ENCODE results near the gene CDH22.

The CDH22 gene

DNA sequence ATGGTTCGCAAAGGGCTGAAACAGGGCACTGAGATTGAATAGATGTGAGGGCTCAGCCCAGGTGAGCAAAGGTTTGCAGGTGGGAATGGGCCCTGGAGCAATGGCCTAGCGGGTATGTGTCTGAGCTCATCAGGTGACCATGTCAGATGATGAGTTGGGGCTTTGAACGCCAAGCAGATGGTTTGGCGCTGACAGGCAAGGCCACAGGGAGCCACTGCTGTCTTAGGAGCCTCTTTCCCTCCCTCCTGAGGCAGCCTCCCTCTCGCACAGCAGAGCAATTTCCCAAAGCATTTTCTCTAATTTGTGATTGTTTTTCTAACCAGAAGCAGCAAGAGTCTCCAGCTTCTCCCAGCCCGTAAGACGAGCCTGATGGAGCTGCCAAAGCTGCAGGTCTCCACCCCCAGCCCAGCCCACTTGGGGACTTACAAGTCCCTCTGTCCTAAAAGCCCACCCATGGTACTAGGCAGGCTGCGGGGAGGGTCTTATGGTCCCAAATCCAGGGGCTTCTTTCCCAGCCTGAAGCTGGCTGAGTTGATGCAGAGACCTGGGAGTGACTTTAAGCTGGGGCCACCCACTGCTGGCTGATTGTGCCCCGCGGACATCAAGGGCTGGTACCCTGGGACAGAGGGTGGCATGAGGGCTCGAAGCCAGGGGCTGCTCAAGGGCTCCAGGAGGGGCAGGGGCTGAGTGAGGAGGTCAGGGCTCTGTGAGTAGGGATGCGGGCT, 11.6 kb downstream of the CDH22 start:
- DNase-seq, result no peak

DNA sequence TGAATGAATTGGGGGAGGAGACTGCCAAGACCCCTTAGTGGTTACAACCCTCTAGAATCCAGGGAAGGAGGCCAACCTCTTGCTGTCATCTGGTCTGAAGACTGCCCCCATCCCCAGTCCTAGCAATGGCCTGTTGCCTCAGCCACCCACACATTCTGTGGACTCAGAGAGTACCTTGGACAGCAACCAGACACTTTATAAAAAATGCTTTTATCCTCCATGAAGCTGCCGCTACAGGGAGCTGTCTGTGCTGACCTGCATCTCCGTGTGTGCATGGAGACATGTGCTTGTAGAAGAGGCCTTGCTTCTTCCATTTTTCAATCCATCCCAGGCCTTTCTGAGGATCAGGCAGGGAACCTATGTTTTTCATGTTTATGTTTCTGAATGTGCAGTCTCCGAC, 15.2 kb downstream of the CDH22 start:
- DNase-seq, result peak; percentile 12

DNA sequence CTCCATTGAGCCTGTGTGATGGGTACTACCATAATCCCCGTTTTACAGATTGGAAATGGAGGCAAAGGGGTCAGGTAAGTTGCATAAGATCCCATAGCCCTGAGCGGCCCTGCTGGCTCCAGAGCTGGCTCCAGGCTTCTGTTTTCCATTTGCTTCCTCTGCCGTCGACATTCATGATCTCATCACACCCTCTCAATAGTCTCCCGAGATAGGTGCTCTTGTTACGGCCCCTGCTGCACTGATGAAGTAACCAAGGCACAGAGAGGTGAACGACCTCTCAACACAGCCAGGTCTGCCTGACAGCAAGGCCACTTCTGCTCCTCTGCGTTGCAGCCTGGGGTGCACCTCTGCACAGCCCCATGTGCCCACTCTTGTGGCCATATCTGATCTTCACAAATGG, 16.9 kb downstream of the CDH22 start:
- DNase-seq, result no peak

DNA sequence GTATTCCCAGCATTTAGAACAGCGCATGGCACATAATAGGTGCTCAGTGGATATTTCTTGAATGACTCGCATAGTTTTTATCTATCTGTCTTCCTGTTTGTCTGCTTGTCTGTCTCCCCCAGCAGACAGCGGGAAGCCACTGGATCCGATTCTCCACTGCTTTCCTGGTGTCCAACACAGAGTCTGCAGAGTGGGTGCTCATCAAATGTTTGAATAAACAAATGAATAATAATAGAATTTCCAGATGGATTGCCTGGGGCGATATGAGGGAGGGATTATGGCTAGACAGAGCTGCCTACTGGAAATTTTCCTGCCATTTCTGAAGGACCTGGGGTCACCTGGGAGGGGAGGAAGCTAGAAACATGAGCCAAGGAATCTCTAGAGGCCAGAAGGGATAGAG, 18.9 kb downstream of the CDH22 start:
- no peak for DNase-seq

DNA sequence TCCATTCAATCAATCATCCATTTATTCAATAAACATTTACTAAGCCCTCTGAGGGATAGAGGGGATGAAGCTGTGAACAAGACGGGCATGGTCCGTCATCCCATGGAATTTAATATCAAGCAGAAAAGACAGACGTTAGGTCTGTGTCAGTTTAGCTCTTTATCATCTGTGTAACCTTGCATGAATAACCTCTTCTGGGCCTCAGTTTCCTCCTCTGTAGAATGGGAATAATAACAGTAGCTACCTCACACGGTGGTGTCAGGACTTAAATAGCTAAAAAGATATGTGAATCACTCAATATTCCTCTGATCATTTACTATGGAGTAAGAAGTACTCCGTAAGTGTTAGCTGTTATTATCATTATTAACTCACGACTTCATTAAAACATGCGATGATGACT, 21.3 kb downstream of the CDH22 start:
- DNase-seq, result no peak

DNA sequence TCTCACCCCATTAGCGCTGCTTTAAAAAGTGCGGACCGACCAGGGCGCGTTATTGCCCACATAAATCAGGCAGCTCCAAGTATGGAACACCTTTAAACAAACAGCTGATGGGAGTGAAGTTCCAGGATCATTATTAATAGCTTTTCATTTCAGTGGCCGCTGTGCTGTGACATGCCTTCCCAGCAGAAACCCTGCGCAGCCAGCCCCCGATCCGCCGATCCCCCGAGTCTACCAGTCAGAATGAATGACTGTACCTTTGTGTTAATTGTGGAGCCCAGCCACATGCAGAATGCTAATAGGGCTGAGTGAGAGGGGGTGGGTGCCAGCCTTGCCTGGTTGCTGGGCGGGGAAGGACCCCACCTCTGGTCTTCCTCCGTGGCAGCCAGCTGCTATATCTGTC, 21.9 kb downstream of the CDH22 start:
- DNase-seq, result no peak

DNA sequence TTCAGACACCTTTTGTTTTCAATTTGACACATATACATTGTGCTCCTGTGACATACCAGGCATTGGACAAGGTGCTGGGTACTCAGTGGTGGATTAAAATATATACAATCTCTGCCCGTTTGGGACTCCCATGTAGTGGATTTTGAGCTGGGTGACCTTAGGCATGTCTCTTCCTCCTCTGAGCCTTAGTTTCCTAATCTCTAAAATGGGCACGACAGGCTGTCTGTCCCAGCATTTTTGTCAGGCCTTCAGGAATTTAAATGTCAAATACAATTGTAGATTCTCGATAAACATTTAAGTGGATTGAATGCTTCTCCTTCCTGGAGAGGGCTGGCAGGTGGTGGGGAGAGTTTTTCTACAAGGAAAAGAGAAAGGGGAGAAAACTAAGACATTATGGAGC, 22.6 kb downstream of the CDH22 start:
- DNase-seq, result no peak

DNA sequence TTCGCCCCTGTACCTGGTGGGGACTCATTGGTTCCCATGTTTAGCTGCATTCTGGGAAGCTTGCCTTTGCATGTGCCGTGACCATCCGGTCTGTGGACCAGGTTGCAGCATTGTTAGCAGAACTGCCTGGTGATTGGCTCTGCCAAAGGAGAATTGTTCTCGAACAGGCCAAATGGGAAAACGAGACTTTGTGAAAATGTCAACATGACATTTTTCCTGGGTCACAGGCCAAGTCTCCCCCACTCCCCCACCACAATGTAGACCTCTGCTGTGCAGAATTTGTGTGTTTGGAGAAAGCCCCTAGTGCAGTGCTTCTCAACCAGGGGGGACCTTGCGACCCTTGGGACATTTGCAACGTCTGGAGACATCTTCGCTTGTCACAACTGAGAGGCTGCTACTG, 23.2 kb downstream of the CDH22 start:
- DNase-seq, result no peak

DNA sequence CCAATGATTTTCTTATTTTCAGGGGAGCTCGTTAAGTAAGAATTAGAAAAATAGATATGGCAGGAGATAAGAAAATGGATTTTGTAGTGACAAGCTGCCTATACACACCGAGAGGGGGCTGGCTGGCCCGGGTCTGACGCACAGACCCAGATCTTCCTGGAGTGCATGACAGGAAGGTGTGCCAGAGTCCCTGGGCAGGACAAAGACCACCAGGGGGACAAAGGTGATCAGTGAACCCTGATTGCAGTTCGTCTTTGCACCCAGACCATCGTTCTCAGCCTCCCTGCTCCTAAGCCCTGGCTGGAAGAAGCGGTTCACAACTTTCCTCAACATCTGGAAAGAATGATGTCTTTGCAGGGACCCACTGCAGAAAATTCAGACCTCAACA, 24.3 kb downstream of the CDH22 start:
- DNase-seq, result no peak

DNA sequence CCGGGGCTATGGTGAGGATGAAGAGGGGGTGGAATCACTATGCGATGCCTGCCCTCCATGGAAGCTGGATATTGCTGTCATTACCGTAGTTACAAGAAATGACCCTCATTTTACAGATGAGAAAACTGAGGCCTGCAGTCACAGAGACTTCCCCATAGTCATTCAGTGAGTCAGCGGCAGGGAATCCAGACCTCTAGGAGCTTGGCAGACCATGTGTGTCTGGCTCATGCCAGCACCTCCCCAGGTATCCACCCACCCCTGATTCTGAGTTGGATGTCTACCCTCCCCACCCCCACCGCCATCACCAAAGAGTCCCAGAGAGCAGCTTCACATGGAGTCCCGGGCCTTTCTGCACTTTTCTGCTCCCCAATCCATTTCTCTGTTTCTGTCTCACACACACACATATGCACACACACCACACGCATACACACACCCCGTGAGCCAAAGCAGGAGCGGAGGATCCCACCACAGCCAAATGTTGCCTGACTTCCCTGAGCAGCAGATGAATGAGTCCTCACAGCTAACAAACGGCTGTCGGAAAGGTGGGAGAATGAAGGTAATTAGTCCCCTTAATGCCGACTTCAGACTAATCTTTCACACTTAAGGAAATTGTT, 24.8 kb downstream of the CDH22 start:
- DNase-seq, result no peak

DNA sequence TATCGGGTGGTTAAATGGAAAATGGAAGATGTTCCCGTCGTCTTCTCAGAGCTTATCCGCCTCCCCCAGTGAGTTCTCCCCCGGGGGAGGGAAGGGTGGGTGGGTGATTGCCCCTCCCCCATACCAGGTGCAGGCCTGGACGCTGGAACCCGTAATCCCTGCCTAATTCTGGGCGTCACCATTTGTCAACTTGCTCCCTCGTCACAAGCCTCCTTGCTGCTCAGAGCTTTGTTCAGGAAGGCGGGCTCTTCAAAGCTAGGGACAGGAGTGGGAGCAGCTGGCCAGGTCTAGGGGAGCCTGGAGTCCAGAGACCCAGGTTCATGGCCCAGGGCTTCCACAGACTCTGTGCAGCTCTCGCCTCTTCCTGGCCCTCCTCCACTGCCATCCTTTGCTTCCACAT, 25.6 kb downstream of the CDH22 start:
- DNase-seq, result no peak

DNA sequence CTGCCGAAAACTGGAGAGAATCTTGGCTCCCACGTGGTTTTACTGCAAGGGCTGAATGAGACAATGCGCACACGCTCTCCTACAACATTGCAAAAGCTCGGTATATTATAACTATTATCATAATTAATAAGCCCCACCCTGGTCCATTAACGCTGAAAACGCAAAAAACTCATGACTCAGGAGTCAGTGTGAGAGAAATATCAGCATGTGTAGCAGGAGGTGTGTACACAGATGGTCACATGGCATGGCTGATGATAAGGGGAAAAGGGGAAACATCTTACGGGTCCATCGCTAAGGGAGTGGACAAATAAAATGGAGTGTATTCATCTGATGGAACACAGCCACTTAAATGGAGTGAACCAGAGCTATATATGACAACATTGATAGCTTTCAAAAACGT, 29.2 kb downstream of the CDH22 start:
- DNase-seq, result no peak

DNA sequence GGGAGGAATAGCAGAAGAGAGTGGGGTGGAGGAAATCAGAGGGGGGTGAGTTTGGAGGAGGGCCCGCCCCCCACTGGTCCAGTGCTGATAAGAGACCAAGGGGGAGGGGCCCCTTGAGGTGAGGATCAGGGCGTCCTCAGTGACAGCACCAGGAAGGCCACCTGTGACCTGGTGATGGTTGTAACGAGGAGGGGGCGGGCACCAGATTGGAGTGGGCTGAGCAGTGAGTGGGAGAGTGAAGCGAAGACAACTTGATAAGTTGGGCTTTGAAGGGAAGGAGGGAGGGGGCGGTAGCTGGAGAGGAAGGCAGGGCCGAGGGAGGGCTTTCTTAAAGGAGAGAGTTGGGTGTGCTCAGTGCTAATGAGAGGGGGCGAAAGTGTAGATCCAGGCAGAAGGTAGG, 30.7 kb downstream of the CDH22 start:
- no peak for DNase-seq

DNA sequence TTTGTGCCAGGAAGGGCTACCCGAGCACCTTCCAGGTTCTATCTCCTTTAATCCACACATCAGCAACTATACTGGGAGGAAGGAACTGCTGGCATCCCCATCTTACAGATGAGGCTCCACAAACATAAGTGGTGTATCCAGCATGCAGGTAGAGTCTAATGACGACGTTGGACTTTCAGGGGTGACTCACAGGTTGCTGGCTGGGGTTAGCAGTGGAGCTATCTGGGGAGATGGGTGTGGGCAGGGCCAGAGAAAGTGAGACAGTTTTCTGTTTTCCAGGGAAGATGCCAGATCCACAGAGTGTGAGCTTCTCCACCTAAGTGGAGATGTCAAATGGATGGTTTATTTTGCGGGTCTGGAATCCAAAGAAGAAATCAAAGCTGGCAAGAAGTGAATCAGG, 31.8 kb downstream of the CDH22 start:
- DNase-seq, result no peak

DNA sequence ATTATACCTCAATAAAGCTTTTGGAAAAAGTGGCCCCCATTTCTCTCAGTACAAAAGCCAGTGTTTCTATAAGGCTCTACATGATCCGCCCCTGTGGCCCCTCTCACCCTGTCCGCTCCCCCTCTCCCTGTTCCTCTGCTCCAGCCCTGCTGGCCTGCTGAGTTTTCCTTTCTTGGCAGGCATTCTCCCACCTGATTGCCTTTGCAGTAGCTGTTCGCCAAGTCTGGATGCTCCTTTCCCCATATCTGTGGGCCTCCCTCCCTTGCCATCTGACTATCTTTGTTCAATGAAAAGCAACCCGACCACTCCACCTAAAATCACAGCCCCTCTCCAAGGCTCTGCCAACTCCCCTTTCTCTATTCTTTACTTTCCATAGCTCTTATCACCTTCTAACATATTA, 33.2 kb downstream of the CDH22 start:
- no peak for DNase-seq

DNA sequence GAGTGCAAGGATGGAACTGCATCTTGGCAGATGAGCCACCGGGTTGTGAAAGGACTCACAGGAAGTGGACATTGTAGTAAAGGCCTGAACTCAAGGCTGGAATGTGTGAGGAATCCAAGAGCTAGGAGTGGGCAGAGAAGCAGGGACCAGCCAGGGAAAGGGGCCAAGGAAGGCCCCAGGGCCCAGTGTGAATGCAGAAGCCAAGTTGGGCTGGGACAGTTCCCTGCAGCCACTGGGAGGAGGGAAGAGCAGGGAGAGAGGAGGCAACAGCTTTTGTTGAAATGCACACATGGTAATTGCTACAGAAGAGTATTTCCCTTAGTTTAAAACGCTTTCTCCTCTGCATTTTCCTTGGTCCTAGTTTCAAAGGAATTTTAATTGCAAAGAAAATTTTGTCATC, 34.6 kb downstream of the CDH22 start:
- DNase-seq, result no peak

DNA sequence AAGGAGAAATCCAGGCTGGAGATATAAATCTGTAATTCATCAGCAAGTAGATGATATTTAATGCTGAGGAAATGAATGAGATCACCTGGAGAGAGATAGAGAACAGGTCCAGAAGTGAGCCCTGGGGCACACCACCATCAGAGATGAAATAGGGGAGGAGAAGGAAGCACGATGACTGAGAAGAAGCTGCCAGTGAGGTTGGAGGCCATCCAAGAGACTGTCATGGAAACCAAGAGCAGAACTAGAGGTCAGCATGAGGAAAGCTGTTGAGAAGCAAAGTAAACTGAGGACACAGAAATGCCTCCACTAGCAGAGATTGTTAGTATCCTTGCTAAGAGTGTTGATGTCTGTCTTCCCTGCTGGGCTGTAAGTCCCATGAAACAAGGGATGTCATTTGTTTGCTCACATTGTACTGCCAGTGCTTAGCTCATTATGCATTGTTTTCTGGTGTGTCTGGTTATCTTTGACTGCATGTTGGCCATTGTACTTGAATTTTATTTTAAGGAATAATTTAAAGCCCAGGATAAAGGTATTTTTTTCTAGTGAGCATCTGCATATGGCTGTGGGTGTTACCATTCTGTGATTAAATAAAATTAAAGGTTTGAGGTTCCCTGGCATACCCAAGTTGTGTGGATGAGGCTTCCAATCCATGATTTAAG, 35.8 kb downstream of the CDH22 start:
- DNase-seq, result no peak

DNA sequence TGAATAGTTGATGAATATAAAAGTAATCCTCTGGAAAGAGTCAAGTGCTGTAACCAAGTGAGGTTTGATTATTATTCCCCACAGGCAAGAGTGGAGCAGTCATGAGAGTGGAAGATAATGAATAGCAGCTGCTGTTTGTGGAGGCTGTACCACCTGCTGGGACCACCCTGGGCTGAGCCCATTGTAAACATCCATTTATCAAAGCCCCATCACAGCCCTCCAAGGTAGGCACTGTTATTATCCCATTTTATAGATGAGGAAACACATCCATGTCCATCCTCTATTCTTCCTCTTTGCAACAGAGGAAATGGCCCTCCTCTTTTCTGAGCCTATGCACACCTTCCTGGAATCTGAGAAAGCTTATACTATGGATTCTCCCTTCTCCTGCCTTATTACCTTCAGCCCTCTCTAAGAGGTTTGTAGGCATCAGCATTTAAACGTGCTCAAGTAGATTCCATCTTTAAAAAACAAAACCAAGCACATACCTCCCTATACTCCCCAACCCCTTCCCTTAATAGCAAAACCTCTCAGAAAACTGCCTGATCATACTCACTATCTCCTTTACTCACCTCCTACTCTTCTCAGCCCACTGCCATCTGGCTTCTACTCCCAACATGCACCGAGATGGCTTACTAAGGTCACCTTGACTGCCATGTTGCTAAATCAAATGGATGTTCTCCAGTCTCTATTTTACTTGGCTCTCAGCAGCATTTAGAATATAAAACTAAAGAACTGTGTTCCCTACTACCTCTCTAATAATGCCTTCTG, 37.1 kb downstream of the CDH22 start:
- no peak for DNase-seq

DNA sequence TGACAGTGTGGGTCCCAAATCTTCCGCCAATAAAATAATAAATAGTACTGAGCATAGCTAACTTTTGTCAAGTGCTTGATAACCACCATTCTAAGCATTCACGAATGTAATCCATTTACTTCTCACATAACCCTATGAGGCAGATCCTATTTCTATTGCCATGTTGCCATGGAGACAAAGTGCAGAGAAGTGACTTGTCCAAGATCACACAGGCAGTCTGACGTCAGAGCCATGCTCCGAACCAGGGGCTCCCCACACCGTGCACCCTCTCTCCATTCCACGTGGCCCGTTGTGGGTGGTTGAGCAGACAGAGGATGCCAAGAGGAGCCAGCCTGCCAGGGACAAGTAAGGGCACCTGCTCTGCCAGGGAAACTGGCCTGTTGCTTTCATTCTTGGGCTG, 38.9 kb downstream of the CDH22 start:
- DNase-seq, result no peak

DNA sequence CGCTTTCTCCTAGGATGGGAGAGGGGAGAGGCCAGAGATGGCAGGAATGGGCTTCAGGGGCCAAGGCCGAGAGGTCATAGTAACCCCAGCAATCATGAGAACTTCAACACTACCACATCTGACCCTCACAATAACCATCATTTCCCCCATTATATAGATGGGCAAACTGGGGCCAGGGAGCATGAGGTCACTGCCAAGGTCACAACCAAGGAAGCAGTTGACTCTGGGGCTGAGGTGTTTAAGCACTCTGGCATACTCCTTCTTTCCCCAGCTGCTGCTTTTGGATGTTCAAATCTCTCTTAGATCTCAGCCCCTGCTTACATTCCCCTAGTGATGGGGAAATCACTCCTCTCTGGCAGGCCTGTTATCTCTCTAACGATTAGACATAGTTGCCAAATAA, 39.6 kb downstream of the CDH22 start:
- DNase-seq, result no peak

DNA sequence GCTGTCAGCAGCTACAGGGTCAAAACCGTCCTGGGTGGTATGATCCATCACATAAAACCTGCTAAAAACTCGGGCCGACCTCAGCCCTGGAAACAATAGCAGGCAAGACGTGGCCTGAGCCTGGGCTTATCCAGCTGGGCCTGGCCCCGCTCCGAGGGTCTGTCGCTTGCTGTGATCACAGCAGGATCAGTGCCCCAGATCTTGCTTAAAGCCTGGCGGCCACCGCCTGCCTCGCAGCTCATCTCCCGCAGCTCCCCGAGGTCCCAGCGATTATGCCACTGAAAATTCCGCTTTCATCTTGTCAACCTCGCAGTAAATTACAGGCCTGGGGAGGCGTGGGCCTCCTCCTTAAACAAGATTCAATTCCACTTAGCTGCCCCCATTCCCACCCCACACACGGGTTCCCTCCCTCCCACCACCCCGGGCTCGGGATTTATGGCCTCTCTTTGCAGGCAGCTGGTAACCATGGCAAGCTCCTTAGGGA, 40.1 kb downstream of the CDH22 start:
- DNase-seq, result no peak

DNA sequence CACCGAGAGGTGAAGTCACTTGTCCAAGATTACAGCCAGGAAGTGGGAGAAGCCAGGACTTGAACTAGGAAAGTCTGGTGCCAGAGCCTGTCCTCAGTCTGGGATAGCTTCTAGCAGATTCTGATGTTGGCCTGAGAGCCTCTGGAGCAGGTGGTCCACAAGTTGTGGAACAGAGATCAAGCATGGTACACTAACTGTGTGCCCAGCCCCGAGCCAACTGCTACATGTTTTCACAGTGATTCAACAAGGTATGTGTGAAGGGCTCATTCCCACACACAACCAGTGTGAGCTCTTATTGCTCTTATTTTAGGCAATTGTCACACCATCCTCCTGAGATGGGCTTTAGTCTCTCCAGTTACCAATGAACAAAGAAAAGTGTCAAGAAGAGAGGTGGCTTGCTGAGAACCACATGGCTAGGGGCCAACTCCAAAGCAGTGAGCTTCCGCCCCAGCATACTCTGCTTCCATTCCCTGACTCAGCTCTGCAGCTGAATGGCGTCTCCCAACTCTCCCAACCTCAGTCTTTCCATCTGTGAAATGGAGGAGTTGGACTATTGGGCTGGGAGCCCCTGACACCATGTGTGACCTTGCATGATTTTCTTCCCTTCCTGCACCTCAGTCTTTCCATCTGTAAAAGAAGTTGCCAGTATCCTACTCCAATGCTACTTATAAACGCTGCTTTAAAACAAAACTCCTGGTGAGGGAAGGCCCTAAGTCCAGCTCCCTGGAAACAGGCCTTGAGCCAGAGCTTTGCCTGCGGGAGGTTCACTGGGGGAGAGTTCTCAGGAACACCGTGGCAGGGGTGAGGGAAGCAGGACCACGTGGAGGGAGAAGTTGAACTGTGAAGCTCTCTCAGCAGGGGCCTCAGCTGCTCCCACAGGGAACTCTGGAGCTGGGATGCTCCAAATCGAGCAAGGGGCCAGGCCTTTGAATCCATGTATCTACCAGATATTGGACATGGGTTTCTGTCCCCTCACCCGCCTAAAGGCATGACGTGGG, 40.9 kb downstream of the CDH22 start:
- no peak for DNase-seq
